Transverse colon (tissue), 4 donors: Measurements from ENCODE around the gene FXYD7.

Experiments
- CTCF ChIP-seq, 5 experiments: fragments of 200-600 bp in 3 of 5; fragments of 450-650 bp in 2 of 5; sonication (generic) in 3 of 5; IDR thresholded peaks; 1 replicate in 2 of 5; 2 replicates in 3 of 5; pipeline ENCODE4 v1.5.1; 2016 to 2017; ENCODE audit warnings: antibody characterized with exemption in 5 of 5, inconsistent platforms in 3 of 5, mild to moderate bottlenecking in 2 of 5, moderate library complexity in 1 of 5
- EP300 ChIP-seq: sonication (generic); formaldehyde crosslinking; IDR thresholded peaks from one replicate; pipeline ENCODE4 v1.6.1; 2017; ENCODE audit warnings: antibody characterized with exemption, low read depth
- POLR2A ChIP-seq: fragments of 450-650 bp; IDR thresholded peaks from one replicate; pipeline ENCODE4 v1.6.1; 2016; ENCODE audit warnings: antibody characterized with exemption, mild to moderate bottlenecking, moderate library complexity
- POLR2AphosphoS5 ChIP-seq, 3 donors: sonication (generic); formaldehyde crosslinking; IDR thresholded peaks; one replicate each; pipeline ENCODE4 v1.6.1; 2016; ENCODE audit warnings: antibody characterized with exemption in 3 of 3

- TF ChIP-seq CTCF (IDR thresholded peaks at IDR 0.05) (no peak), POLR2A (no peak), POLR2AphosphoS5 (IDR thresholded peaks at IDR 0.05) (no peak), EP300 (no peak)
Measured at GRCh38 chr19:35105411-35106290, 37.4 kb upstream of the FXYD7 start.
